HepG2 (cell line): ENCODE results near the gene RPS27A. TPM values are rescaled to one million over a fixed set of nuclear protein-coding genes. Genes with fewer than 3 reads are reported as not detected.

Experiments
- ATF7 ChIP-seq, 2 experiments: fragments of 450-650 bp in 1 of 2; sonication (generic) in 1 of 2; formaldehyde crosslinking in 1 of 2; IDR thresholded peaks; 2 replicates each; pipeline versions ENCODE4 v1.4.0 to v1.6.1; 2016 to 2020; ENCODE audit warnings: antibody characterized with exemption in 1 of 2, mild to moderate bottlenecking in 1 of 2, missing genetic modification reagents in 1 of 2
- BCL3 ChIP-seq: sonication (generic); formaldehyde crosslinking; IDR thresholded peaks from 2 replicates; pipeline ENCODE4 v1.5.1; 2020; ENCODE audit warnings: mild to moderate bottlenecking, missing genetic modification reagents, moderate library complexity
- CC2D1A ChIP-seq: sonication (generic); formaldehyde crosslinking; IDR thresholded peaks from 2 replicates; pipeline ENCODE4 v1.8.1; 2023; ENCODE audit warnings: mild to moderate bottlenecking, missing genetic modification reagents
- FOXP1 ChIP-seq, 2 experiments: fragments of 450-650 bp in 1 of 2; IDR thresholded peaks; 2 replicates each; pipeline ENCODE4 v1.6.1; 2017 to 2018; ENCODE audit warnings: antibody characterized with exemption in 1 of 2
- GRHL1 ChIP-seq: sonication (generic); formaldehyde crosslinking; conservative IDR thresholded peaks from 2 replicates; pipeline ENCODE4 v1.8.0; 2022; ENCODE audit warnings: missing genetic modification reagents
- GTF2F1 ChIP-seq: fragments of 150-350 bp; IDR thresholded peaks from 2 replicates; pipeline ENCODE4 v1.6.1; 2014; ENCODE audit warnings: low read length
- NONO ChIP-seq, 2 experiments: fragments of 450-650 bp in 1 of 2; sonication (generic) in 1 of 2; formaldehyde crosslinking in 1 of 2; IDR thresholded peaks in 1 of 2; conservative IDR thresholded peaks in 1 of 2; 2 replicates each; pipeline versions ENCODE4 v1.6.1 to v1.8.0; 2017 to 2022; ENCODE audit warnings: mild to moderate bottlenecking in 1 of 2, missing genetic modification reagents in 1 of 2, moderate library complexity in 1 of 2
- PAXIP1 ChIP-seq: sonication (generic); formaldehyde crosslinking; conservative IDR thresholded peaks from 2 replicates; pipeline ENCODE4 v1.4.0; 2020; ENCODE audit warnings: mild to moderate bottlenecking, missing genetic modification reagents, moderate library complexity
- PRDM4 ChIP-seq: sonication (generic); formaldehyde crosslinking; IDR thresholded peaks from 2 replicates; pipeline ENCODE4 v1.9.0; 2021; ENCODE audit warnings: missing genetic modification reagents, borderline replicate concordance
- SAP130 ChIP-seq: IDR thresholded peaks from 2 replicates; pipeline ENCODE4 v1.6.1; 2016; ENCODE audit warnings: low read depth
- STAT5B ChIP-seq: sonication (generic); formaldehyde crosslinking; IDR thresholded peaks from 2 replicates; pipeline ENCODE4 v1.4.0; 2020; ENCODE audit warnings: missing genetic modification reagents
- TRAFD1 ChIP-seq: sonication (generic); formaldehyde crosslinking; IDR thresholded peaks from 2 replicates; pipeline ENCODE4 v1.5.1; 2020; ENCODE audit warnings: missing genetic modification reagents, mild to moderate bottlenecking, borderline replicate concordance
- ZNF256 ChIP-seq: sonication (generic); formaldehyde crosslinking; conservative IDR thresholded peaks from 2 replicates; pipeline ENCODE4 v1.4.0; 2020; ENCODE audit warnings: missing genetic modification reagents
- ZNF589 ChIP-seq: sonication (generic); formaldehyde crosslinking; conservative IDR thresholded peaks from 2 replicates; pipeline ENCODE4 v1.8.0; 2022; ENCODE audit warnings: mild to moderate bottlenecking, moderate library complexity, missing genetic modification reagents
- ZNF597 ChIP-seq: sonication (generic); formaldehyde crosslinking; IDR thresholded peaks from 2 replicates; pipeline ENCODE4 v1.5.0; 2020; ENCODE audit warnings: missing genetic modification reagents
- polyA plus RNA-seq, 8 experiments: library from polyadenylated mRNA; depleted of rRNA in 3 of 8; stranded (reverse) in 7 of 8; unstranded in 1 of 8; fragments of >200 nt; fragmentation: Illumina TruSeq in 4 of 8; extraction: Trizol in 4 of 8; gene quantifications; 2 replicates each; pipeline versions ENCODE4 v1.2.1 to v1.2.3, GENCODE V29; 2011 to 2016; ENCODE audit warnings: low read depth in 4 of 8, missing spikeins in 1 of 8, mixed read lengths in 1 of 8; ENCODE audit not compliant: insufficient read depth in 1 of 8
- total RNA-seq, 5 experiments: library from RNA; depleted of rRNA; stranded (reverse); fragments of >200 nt; fragmentation: Illumina TruSeq; extraction: Trizol; gene quantifications; 2 replicates each; pipeline ENCODE4 v1.2.3, GENCODE V29; 2016; ENCODE audit warnings: low read depth in 1 of 5

The RPS27A gene
- total and polyA plus RNA-seq, 2 of the 13 experiments (the other 11 are each of a cell fraction or from before 2014, with no cell fraction given): 2,779 to 3,269 TPM

GRCh38 chr2:55232084-55232862 lies at the start of gene RPS27A, which contains the start of gene CLHC1 (continued):
- peak; percentile 52; the same call in 1 of the 2 replicates for TF ChIP-seq PAXIP1 (CRISPR knock-in tag)
- no peak for TF ChIP-seq ZNF597 (CRISPR knock-in tag)
- no peak for TF ChIP-seq ATF7 (IDR thresholded peaks at IDR 0.05)
- no peak for TF ChIP-seq ATF7 (CRISPR knock-in tag; IDR thresholded peaks at IDR 0.05)
- peak; percentile 66 for TF ChIP-seq BCL3 (CRISPR knock-in tag)
- TF ChIP-seq GTF2F1: peak; percentile 87; the same call in 1 of the 2 replicates
- peak; percentile 87; the same call in 1 of the 2 replicates for TF ChIP-seq ZNF256 (CRISPR knock-in tag)
- no peak for TF ChIP-seq GRHL1 (CRISPR knock-in tag)
- TF ChIP-seq TRAFD1 (CRISPR knock-in tag): no peak
- TF ChIP-seq FOXP1 (IDR thresholded peaks at IDR 0.05): no peak
- no peak for TF ChIP-seq FOXP1 (CRISPR knock-in tag; IDR thresholded peaks at IDR 0.05)
- TF ChIP-seq PRDM4: peak; percentile 63; the same call in 1 of the 2 replicates
- TF ChIP-seq SAP130 (CRISPR knock-in tag): peak; percentile 94
- TF ChIP-seq CC2D1A (CRISPR knock-in tag): no peak
- peak; percentile 60 for TF ChIP-seq ZNF589 (CRISPR knock-in tag)
- no peak for TF ChIP-seq NONO (IDR thresholded peaks at IDR 0.05)
- peak; percentile 92 for TF ChIP-seq NONO (CRISPR knock-in tag; conservative IDR thresholded peaks at IDR 0.05)
- 0 out of 2 replicates have a peak, but pooled peaks have one; percentile 66 for TF ChIP-seq STAT5B
